ENCODE data around the gene HRH4.

DNA sequence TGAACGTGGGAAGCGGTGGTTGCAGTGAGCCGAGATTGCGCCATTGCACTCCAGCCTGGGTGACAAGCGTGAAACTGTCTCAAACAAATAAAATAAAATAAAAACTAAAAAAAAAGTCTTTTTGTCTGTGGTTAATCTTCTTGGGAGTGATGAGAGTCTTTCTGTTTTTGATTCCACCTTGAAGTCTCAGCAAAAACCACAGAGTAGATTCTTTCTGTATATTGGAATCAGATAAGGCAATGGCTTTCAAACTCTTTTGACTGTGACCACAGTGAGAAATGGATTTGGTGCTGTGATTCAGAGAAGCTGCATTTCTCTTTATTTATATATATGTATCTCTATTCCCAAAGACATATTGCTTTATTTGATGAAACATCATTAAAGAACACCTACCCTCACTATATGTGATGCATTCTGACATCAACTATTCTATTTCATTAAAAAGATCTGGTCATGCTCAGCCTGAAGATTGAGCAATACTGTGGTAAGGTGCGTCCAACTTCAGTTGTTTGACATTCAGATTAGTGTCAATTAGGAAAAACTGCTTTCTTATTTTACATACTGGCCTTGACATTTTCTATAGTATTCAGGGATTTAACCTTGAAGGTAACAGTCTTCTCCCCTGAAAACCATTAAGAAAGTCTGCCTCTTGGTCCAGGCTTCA is 15.6 kb downstream of the HRH4 start:
- TF ChIP-seq, protein P1, sequence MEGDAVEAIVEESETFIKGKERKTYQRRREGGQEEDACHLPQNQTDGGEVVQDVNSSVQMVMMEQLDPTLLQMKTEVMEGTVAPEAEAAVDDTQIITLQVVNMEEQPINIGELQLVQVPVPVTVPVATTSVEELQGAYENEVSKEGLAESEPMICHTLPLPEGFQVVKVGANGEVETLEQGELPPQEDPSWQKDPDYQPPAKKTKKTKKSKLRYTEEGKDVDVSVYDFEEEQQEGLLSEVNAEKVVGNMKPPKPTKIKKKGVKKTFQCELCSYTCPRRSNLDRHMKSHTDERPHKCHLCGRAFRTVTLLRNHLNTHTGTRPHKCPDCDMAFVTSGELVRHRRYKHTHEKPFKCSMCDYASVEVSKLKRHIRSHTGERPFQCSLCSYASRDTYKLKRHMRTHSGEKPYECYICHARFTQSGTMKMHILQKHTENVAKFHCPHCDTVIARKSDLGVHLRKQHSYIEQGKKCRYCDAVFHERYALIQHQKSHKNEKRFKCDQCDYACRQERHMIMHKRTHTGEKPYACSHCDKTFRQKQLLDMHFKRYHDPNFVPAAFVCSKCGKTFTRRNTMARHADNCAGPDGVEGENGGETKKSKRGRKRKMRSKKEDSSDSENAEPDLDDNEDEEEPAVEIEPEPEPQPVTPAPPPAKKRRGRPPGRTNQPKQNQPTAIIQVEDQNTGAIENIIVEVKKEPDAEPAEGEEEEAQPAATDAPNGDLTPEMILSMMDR (IDR thresholded peaks at IDR 0.05; ENCODE audit: low read length): no peak
- TF ChIP-seq EZH2phosphoT487 (IDR thresholded peaks at IDR 0.05; ENCODE audit: low read length): no peak
- TF ChIP-seq EZH2 (optimal IDR thresholded peaks at IDR 0.05; ENCODE audit: low read depth, low read length): no peak

Data from MM.1S (cell line).